ENCODE results near the gene FAM107A.

- TF ChIP-seq SMC3 (IDR thresholded peaks at IDR 0.05; ENCODE audit: low read depth, low read length) (no peak), ELK1 (IDR thresholded peaks at IDR 0.05; ENCODE audit: borderline replicate concordance, low read depth, low read length) (no peak)
These were observed 12.6 kb downstream of the FAM107A start for GRCh38 chr3:58564456-58565160.

All from IMR-90 (cell line).